Lower lobe of right lung (tissue), 2 donors: ENCODE measurements around the gene MATN4. TPM values are rescaled to one million over a fixed set of nuclear protein-coding genes. Genes with fewer than 3 reads are reported as not detected.

Experiments used
- ATAC-seq, 2 donors: fragments of 200-7000 bp; cut with Tn5 transposase; one replicate each; pipeline ENCODE4 v1.9.1; 2020 to 2022; ENCODE audit warnings: mild to moderate bottlenecking in 2 of 2, moderate library complexity in 2 of 2
- DNase-seq: peaks from one replicate; pipeline ENCODE4 v3.0.0-alpha.2; 2020
- H3K27ac ChIP-seq: fragments of 200-600 bp; one replicate; pipeline ENCODE4 v1.8.0; 2022
- H3K27me3 ChIP-seq: fragments of 200-600 bp; one replicate; pipeline ENCODE4 v1.8.0; 2022; ENCODE audit warnings: low read depth
- H3K36me3 ChIP-seq: fragments of 200-600 bp; one replicate; pipeline ENCODE4 v1.8.0; 2022; ENCODE audit warnings: mild to moderate bottlenecking
- H3K4me1 ChIP-seq: fragments of 200-600 bp; one replicate; pipeline ENCODE4 v1.8.0; 2022
- H3K4me3 ChIP-seq: fragments of 200-600 bp; one replicate; pipeline ENCODE4 v1.8.0; 2022; ENCODE audit warnings: mild to moderate bottlenecking
- H3K9me3 ChIP-seq: fragments of 200-600 bp; one replicate; pipeline ENCODE4 v1.8.0; 2022
- CTCF ChIP-seq: fragments of 200-600 bp; IDR thresholded peaks from one replicate; pipeline ENCODE4 v1.8.0; 2022; ENCODE audit warnings: antibody characterized with exemption, mild to moderate bottlenecking
- intact Hi-C: fragments of 100-400 bp; cut with DNase I; formaldehyde crosslinking; loops from one replicate; pipeline ENCODE4 v1.11.0; 2022
- total RNA-seq: library from RNA; stranded (reverse); fragmentation: NEBNext Ultra II Directional; extraction: Animal tissue kit (Norgen Biotek cat#: 25700); gene quantifications from one replicate; pipeline ENCODE4 v1.2.1, GENCODE V29; 2021
- donor health status: DM: no; HTN: yes; CAD: no; lungs with severe emphysema.

MATN4 gene
- total RNA-seq, 1 donor from 2014 or later = not detected

GRCh38 chr20:45329497-45330319 is 21.6 kb upstream of the MATN4 start:
- TF ChIP-seq CTCF = no peak
- no peak overlapping the region for H3K4me3 ChIP-seq
- peaks cover 85% of the 10 kb centered on the region for H3K36me3 ChIP-seq
- DNase-seq = peak; percentile 72
- H3K4me1 ChIP-seq = peaks cover 9% of the 10 kb centered on the region
- no peaks in the 10 kb centered on the region for H3K9me3 ChIP-seq
- intact Hi-C loops = no loop called here
- no peak overlapping the region for H3K27ac ChIP-seq
- peak; percentile 56 to 71 for ATAC-seq
- H3K27me3 ChIP-seq = no peaks in the 10 kb centered on the region

DNA sequence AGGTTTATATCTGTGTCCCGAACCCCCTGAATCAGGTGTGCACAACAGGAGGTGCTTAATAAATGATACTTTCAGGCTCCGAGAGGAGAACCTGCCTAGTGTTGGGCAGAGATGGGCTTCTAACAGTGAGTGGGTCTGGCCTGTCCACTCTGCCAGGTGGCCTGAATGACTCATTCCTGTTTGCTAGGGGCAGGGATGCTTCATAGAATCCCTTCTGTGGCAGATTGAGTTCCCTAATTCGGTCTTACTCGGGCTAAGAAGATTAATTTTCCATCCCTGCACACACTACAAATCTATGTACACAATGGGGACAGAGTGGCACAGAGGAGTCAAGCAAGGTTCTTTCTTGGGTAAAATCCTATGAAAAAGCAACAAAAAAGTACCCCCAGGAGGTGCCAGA is 20.4 kb upstream of the MATN4 start:
- Histone ChIP-seq H3K4me3 (no peak overlapping the region), H3K36me3 (peaks cover 77% of the 10 kb centered on the region)
- intact Hi-C loops = no loop called here

DNA sequence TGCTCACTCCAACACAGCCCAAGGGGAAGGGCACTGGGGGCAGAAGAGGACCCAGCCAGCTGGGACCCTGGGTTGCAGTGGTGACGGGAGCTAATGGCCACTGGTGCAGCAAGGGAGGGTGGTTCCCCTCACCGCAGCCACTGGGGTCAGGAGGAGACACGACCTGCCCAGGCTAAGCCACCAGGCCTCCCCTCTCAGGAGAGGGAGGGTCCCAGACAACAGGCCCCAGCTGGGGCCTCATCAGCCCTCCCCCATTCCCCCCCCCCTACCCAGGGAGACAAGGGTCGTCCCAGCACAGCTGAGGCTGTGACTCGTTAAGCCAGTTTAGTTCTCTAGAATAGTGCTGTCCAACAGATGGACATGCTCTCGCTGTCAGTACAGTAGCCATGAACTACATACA is 17.3 kb upstream of the MATN4 start:
- Histone ChIP-seq H3K9me3 (no peaks in the 10 kb centered on the region), H3K4me1 (no peaks in the 10 kb centered on the region), H3K4me3 (no peak overlapping the region), H3K27ac (no peak overlapping the region), H3K36me3 (peaks cover 46% of the 10 kb centered on the region), H3K27me3 (no peaks in the 10 kb centered on the region)
- no peak for TF ChIP-seq CTCF
- no peak for DNase-seq
- intact Hi-C loops = no loop called here
- ATAC-seq = no peak

More for the DNA sequence above, 20.4 kb upstream of the MATN4 start:
- H3K4me1 ChIP-seq = peaks cover 9% of the 10 kb centered on the region
- H3K27ac ChIP-seq = no peak overlapping the region
- H3K9me3 ChIP-seq = no peaks in the 10 kb centered on the region
- no peak for ATAC-seq
- no peaks in the 10 kb centered on the region for H3K27me3 ChIP-seq
- no peak for TF ChIP-seq CTCF
- DNase-seq = no peak

- H3K27me3 ChIP-seq = no peaks in the 10 kb centered on the region
- no peaks in the 10 kb centered on the region for H3K4me1 ChIP-seq
- intact Hi-C loops = no loop called here
- H3K36me3 ChIP-seq = peaks cover 30% of the 10 kb centered on the region
- no peaks in the 10 kb centered on the region for H3K9me3 ChIP-seq
- H3K27ac ChIP-seq = no peak overlapping the region
- ATAC-seq = peak; percentile 11 to 19
- no peak overlapping the region for H3K4me3 ChIP-seq
- DNase-seq = no peak
- no peak for TF ChIP-seq CTCF
Observed at GRCh38 chr20:45323731-45324130, 15.6 kb upstream of the MATN4 start.

DNA sequence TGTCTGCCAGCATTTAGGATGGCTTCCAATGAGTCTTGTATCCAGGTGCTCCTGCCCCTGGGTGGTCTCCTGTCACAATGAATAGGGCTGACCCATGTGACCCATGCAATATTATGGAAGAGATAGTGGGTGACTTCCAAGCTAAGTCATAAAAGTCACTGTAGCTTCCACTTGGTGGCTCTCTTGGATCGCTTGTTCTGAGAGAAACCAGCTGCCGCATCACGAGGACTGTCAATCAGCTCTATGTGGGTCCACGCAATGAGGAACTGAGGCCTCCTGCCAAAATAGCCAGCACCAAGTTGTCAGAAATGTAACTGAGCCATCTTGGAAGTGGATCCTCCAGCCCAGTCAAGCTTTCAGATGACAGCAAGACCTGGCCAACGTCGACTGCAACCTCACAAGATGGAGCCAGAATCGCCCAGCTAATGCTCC is 14.9 kb upstream of the MATN4 start:
- Histone ChIP-seq H3K36me3 (peaks cover 22% of the 10 kb centered on the region), H3K9me3 (no peaks in the 10 kb centered on the region), H3K4me3 (no peak overlapping the region), H3K4me1 (no peaks in the 10 kb centered on the region), H3K27ac (no peak overlapping the region), H3K27me3 (no peaks in the 10 kb centered on the region)
- peak; percentile 78 for DNase-seq
- peak; percentile 69 to 77 for ATAC-seq
- TF ChIP-seq CTCF = peak; percentile 33
- intact Hi-C loops = no loop called here
